Smooth muscle cell (in vitro differentiated cells): ENCODE results near the gene ZSWIM9. TPM values are rescaled to one million over a fixed set of nuclear protein-coding genes. Genes with fewer than 3 reads are reported as not detected.
"Not testable (repeated sequence)": the region's sequence is repeated elsewhere in the genome, so short reads cannot be mapped to it uniquely, and the experiment has no call there.

Experiments used
- DNase-seq: peaks from one replicate; lab custom pipeline; 2025; ENCODE audit not compliant: unreplicated experiment; lab: John Stamatoyannopoulos, UW
- H2AFZ ChIP-seq: fragments of 200-600 bp; sonication (generic); 2 replicates; pipeline ENCODE4 v1.6.0; 2016; ENCODE audit warnings: antibody characterized with exemption, low read depth, mild to moderate bottlenecking
- H3F3A ChIP-seq: fragments of 200-600 bp; sonication (generic); 2 replicates; pipeline ENCODE4 v1.6.0; 2017; ENCODE audit warnings: antibody characterized with exemption, low read depth
- H3K27ac ChIP-seq: fragments of 200-600 bp; sonication (generic); 2 replicates; pipeline ENCODE4 v1.5.1; 2016; ENCODE audit warnings: low read depth, mild to moderate bottlenecking
- H3K27me3 ChIP-seq: fragments of 200-600 bp; sonication (generic); 2 replicates; pipeline ENCODE4 v1.6.1; 2016; ENCODE audit warnings: low read depth, mild to moderate bottlenecking
- H3K36me3 ChIP-seq: fragments of 200-600 bp; sonication (generic); 2 replicates; pipeline ENCODE4 v1.5.1; 2016; ENCODE audit warnings: low read depth
- H3K4me1 ChIP-seq: fragments of 200-600 bp; sonication (generic); 2 replicates; pipeline ENCODE4 v1.5.1; 2016; ENCODE audit warnings: low read depth
- H3K4me2 ChIP-seq: fragments of 200-600 bp; sonication (generic); 2 replicates; pipeline ENCODE4 v1.6.0; 2016; ENCODE audit warnings: mild to moderate bottlenecking
- H3K4me3 ChIP-seq: fragments of 200-600 bp; sonication (generic); 2 replicates; pipeline ENCODE4 v1.5.1; 2016; ENCODE audit warnings: mild to moderate bottlenecking
- H3K79me2 ChIP-seq: fragments of 200-600 bp; sonication (generic); 2 replicates; pipeline ENCODE4 v1.6.0; 2016; ENCODE audit warnings: low read depth, mild to moderate bottlenecking
- H3K9ac ChIP-seq: fragments of 200-600 bp; sonication (generic); 2 replicates; pipeline ENCODE4 v1.6.0; 2016; ENCODE audit warnings: low read depth
- H3K9me3 ChIP-seq: fragments of 200-600 bp; sonication (generic); replicated peaks from 2 replicates; pipeline ENCODE4 v1.5.1; 2016; ENCODE audit warnings: low read depth
- H4K20me1 ChIP-seq: fragments of 200-600 bp; sonication (generic); 2 replicates; pipeline ENCODE4 v1.6.0; 2016; ENCODE audit warnings: low read depth
- WGBS: methylation state at CpG from one replicate; pipeline ENCODE4 v1.1.7; 2016; ENCODE audit warnings: low lambda C conversion rate; 5-methylcytosine and 5-hydroxymethylcytosine counted together
- polyA plus RNA-seq: library from polyadenylated mRNA; unstranded; fragments of >200 nt; fragmentation: Nextera tagmentation; extraction: Ambion mirVana; gene quantifications from 2 replicates; pipeline ENCODE4 v1.2.1, GENCODE V29; 2016
- total RNA-seq: library from RNA; depleted of rRNA; stranded (reverse); fragments of >200 nt; gene quantifications from 2 replicates; pipeline ENCODE4 v1.2.3, GENCODE V29; 2014
- TF ChIP-seq, protein P1 (sequence below): fragments of 200-600 bp; sonication (generic); IDR thresholded peaks from 2 replicates; pipeline ENCODE4 v1.5.1; 2017; ENCODE audit warnings: borderline replicate concordance, mild to moderate bottlenecking, antibody characterized with exemption; ENCODE audit not compliant: insufficient read depth, poor library complexity, severe bottlenecking

The ZSWIM9 gene
- total and polyA plus RNA-seq, 2 experiments from 2014 or later = 1.3 to 1.6 TPM

DNA sequence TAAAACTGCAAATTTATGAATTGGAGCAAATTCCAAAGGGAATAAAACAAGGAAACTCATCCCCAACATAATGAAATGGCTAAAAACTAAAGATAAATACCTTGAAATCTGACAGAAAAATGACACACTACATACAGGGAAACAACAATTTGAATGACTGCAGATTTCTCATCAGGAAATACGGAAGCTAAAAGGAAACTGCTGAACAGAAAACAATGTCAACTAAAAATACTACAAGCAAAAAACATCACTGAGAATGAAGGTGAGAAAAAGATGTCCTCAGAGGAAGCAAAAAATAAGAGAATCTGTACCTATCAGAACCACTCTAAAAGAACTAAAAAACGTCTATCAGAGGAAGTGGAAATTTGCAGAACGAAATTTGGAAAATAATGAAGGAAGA, 39.5 kb downstream of the ZSWIM9 start:
- DNase-seq = no peak
- no peaks in the 10 kb centered on the region for H3K9me3 ChIP-seq
- H3K4me2 ChIP-seq = no peak overlapping the region
- no peak overlapping the region for H3K4me3 ChIP-seq
- H3K4me1 ChIP-seq = no peaks in the 10 kb centered on the region
- H4K20me1 ChIP-seq = no peaks in the 10 kb centered on the region
- no peaks in the 10 kb centered on the region for H3K27me3 ChIP-seq
- TF ChIP-seq, protein P1, sequence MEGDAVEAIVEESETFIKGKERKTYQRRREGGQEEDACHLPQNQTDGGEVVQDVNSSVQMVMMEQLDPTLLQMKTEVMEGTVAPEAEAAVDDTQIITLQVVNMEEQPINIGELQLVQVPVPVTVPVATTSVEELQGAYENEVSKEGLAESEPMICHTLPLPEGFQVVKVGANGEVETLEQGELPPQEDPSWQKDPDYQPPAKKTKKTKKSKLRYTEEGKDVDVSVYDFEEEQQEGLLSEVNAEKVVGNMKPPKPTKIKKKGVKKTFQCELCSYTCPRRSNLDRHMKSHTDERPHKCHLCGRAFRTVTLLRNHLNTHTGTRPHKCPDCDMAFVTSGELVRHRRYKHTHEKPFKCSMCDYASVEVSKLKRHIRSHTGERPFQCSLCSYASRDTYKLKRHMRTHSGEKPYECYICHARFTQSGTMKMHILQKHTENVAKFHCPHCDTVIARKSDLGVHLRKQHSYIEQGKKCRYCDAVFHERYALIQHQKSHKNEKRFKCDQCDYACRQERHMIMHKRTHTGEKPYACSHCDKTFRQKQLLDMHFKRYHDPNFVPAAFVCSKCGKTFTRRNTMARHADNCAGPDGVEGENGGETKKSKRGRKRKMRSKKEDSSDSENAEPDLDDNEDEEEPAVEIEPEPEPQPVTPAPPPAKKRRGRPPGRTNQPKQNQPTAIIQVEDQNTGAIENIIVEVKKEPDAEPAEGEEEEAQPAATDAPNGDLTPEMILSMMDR = no peak
- no peaks in the 10 kb centered on the region for H3F3A ChIP-seq
- H3K36me3 ChIP-seq = no peaks in the 10 kb centered on the region
- H3K9ac ChIP-seq = no peak overlapping the region
- no peak overlapping the region for H2AFZ ChIP-seq
- 90% methylated on average over 3 of the region's 3 CpGs for WGBS
- H3K27ac ChIP-seq = no peak overlapping the region
- H3K79me2 ChIP-seq = peaks cover 6% of the 10 kb centered on the region

DNA sequence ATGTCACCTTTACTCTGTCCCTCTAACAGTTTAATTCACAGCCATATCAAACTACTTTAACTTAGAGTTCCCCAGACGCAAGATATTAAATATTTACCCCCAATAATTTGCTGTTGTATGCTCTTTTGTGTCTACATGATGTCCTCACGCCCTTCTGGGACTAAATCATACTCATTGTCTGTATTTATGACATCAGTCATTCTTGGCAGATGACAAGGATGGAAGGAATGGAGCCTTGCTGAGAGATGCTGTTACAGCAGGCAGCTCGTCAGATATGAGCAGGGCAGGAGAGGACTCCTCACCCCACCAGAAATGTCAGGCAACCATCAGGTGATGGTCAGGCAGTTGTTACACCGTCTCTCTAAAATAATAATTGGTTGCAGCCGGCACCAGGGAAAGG, 43.5 kb downstream of the ZSWIM9 start:
- Histone ChIP-seq H3K27ac (no peak overlapping the region), H3K4me1 (no peaks in the 10 kb centered on the region), H3K36me3 (no peaks in the 10 kb centered on the region), H3K4me2 (no peak overlapping the region), H3F3A (no peaks in the 10 kb centered on the region), H3K4me3 (no peak overlapping the region), H3K27me3 (no peaks in the 10 kb centered on the region), H3K9me3 (no peaks in the 10 kb centered on the region), H4K20me1 (no peaks in the 10 kb centered on the region), H3K9ac (no peak overlapping the region), H2AFZ (no peak overlapping the region), H3K79me2 (no peaks in the 10 kb centered on the region)
- WGBS = 94% methylated on average over 5 of the region's 5 CpGs
- no peak for DNase-seq
- TF ChIP-seq, protein P1 = no peak

DNA sequence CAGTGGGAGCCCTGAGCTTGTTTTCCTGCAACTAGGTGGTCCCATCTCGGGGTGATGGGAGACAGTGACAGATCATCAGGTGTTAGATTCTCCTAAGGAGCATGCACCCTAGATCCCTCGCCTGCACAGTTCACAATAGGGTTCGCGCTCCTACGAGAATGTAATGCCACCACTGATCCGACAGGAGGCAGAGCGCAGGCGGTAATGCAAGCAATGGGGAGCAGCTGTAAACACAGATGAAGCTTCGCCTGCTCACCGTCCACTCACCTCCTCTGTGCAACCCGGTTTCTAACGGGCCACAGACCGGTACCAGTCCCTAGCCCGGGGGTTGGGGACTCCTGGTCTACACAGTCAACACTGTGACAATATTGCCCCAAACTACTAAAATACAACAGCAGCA, 46.5 kb downstream of the ZSWIM9 start:
- Histone ChIP-seq H3K9me3 (no peaks in the 10 kb centered on the region), H3K9ac (no peak overlapping the region), H3K4me3 (no peak overlapping the region), H4K20me1 (no peaks in the 10 kb centered on the region), H3K27me3 (no peaks in the 10 kb centered on the region), H3K36me3 (no peaks in the 10 kb centered on the region), H3K4me1 (no peaks in the 10 kb centered on the region), H3K27ac (no peak overlapping the region), H3K4me2 (no peak overlapping the region), H2AFZ (no peak overlapping the region), H3F3A (no peaks in the 10 kb centered on the region), H3K79me2 (no peaks in the 10 kb centered on the region)
- no peak for DNase-seq
- TF ChIP-seq, protein P1 = peak; percentile 17
- WGBS = 47% methylated on average over 14 of the region's 14 CpGs

DNA sequence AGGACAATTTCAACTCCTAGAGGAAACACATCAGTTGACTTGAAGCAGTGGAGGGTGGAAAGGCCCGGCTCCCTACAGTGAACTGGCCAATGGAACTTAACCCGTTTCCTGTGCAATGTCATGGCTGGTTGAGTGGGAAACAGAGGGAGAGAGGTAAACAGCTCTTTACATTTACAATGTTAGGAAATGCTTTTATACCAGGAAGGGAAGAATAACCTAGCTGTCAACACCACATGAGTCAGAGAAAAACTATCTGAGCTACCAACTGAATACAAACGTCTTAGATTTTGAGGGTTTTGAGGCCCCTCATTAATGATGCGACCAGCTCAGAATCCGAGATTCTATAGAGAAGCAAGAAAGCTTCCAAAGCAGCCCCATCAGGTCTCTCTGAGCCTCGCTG, 48.5 kb downstream of the ZSWIM9 start:
- H3K4me2 ChIP-seq = no peak overlapping the region
- H3K27me3 ChIP-seq = no peaks in the 10 kb centered on the region
- no peak overlapping the region for H3K27ac ChIP-seq
- H3K4me1 ChIP-seq = no peaks in the 10 kb centered on the region
- no peaks in the 10 kb centered on the region for H3K79me2 ChIP-seq
- no peaks in the 10 kb centered on the region for H4K20me1 ChIP-seq
- TF ChIP-seq, protein P1 = no peak
- no peaks in the 10 kb centered on the region for H3K36me3 ChIP-seq
- H3K9me3 ChIP-seq = no peaks in the 10 kb centered on the region
- 75% methylated on average over 6 of the region's 6 CpGs for WGBS
- H3F3A ChIP-seq = no peaks in the 10 kb centered on the region
- no peak overlapping the region for H3K4me3 ChIP-seq
- no peak overlapping the region for H2AFZ ChIP-seq
- DNase-seq = no peak
- no peak overlapping the region for H3K9ac ChIP-seq

DNA sequence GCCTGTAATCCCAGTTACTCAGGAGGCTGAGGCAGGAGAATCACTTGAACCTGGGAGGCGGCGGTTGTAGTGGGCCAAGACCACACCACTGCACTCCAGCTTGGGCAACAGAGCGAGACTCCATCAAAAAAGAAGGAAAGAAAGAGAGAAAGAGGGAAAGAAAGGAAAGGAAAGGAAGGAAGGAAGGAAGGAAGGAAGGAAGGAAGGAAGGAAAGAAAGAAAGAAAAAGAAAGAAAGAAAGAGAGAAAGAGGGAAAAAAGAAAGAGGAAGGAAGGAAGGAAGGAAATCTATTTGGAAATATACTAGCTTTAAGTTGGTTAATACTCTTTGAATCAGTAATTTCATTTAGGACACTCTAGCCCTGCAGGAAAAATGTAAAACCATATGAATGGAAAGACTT, 50.3 kb downstream of the ZSWIM9 start:
- not testable (repeated sequence) for DNase-seq

More for the DNA sequence above, 50.3 kb downstream of the ZSWIM9 start:
- H4K20me1 ChIP-seq, H2AFZ ChIP-seq, H3K9ac ChIP-seq, H3K79me2 ChIP-seq, H3K27ac ChIP-seq, H3K27me3 ChIP-seq, H3K4me3 ChIP-seq, H3K9me3 ChIP-seq, H3K4me2 ChIP-seq, H3K36me3 ChIP-seq, H3F3A ChIP-seq, H3K4me1 ChIP-seq: not testable (repeated sequence)
- 100% methylated on average over 3 of the region's 3 CpGs for WGBS
